Limb (tissue), 2 donors: ENCODE data around the gene FAM98B.
"Not testable (repeated sequence)": the region's sequence is repeated elsewhere in the genome, so short reads cannot be mapped to it uniquely, and the experiment has no call there.

Experiments used
- DNase-seq, 2 donors: peaks; one replicate each; pipeline ENCODE4 v3.0.0-alpha.2; 2016; ENCODE audit errors: extremely low spot score in 2 of 2

FAM98B gene

DNA sequence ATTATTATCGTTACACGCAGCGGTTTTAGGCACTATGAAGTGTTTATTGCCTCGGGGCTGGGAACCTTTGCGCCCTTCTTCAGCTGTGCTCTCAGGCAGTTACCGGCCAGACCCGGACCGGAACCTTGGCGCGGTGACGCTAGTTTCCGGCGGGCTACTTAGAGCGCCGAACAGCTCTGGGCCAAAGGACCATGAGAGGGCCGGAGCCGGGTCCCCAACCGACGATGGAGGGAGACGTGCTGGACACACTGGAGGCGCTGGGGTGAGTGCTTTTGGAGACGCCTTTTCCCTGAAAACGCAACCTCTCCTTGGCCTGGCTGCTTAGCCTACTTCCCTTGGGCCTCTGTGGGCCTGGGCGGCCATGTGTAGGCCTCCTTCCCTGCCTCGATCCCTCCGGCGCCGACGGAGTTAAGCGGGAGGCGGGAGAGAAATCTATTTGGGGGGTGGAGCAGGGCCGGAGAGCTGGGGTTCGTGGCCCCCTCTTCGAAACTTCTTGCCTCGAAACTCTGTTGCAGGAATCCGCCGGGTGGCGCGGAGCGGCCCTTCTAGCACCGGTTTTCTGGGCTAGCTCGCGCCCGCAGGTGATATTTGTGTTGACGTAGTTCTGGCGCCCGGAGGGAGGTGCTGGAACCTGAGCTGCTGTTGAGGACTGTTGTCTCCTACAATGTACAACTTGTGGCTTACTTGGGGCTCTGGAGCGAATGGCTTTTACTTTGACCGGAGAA, at the start of gene FAM98B:
Gene FAM98B (plus strand): TSS at position 157 of the 725 bp plus-strand sequence. CDS start 35 bp downstream, at position 192.
- peak; percentile 84 to 97 for DNase-seq

DNA sequence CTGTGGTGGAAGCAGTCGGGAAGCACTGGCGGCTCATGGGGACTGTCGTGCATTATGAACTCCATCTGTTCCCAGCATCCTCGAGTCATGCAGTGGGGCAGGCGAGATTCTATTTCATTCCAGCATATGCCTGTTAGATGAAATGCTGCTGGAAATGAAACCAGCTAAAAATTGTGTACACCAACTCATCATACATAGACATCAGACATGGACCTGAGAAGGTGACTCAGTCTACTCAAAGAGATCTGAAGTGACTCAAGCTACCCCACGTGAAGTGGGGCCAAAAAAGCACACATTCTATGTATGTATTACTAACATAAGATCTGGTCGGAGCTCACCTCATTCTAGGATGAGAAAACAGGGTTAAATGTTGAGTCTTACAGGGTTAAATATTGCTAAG, 47.5 kb upstream of the FAM98B start:
- no peak for DNase-seq

DNA sequence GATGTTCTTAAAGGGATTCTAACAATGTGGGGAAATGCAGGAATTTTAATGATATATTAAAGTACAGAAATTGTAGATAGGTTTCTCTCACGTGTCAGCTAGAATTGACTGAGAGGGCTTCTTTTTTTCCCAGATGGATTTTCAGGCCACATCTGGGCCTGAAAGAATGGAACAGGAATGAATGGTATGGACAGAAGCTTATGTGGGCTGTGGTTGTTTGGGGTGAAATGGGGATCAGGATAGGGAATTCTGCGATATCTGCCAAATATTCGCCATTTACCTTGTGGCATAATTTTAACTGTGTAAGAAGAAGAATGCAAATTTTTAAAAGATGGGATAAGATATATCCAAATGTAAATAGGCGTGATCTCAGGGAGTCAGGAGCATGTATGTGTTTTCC, 45.4 kb upstream of the FAM98B start:
- no peak for DNase-seq

DNA sequence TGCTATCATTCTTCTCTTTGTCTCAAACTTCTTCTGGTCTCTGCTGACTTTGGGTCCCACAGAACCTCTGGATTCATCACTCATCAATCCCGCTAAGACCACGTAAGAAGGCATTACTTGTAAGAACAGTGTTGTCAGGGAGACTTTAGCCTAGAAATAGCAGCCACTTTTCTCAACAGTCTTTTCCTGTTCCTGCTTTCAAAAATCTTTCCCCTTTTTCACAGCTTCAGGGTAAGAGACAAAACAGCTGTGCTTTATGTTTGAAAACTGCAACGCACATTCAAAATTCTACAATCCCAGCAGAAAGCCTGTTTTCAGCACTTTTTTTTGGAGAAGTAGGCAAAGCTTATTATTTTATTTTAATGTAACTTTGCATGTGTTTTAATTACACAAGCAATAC, 42.0 kb upstream of the FAM98B start:
- no peak for DNase-seq

DNA sequence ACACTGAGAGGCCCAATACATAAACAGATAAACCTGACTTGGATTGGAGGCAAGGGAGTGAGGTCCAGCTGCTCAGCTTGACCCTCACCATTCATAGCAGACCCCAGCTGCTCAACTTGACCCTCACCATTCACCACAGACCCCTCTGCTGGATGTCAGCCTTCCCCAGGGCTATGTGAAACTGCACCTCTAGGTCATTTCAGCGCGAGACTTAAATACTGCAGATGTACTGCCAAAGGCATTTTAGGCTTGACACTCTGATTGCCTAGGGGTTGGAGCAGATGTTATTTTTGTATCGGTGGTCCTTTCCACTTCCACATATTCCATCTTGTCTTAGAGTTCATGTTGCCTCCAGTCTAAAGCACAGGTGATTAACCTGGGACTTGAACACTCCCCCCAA, 41.5 kb upstream of the FAM98B start:
- no peak for DNase-seq

DNA sequence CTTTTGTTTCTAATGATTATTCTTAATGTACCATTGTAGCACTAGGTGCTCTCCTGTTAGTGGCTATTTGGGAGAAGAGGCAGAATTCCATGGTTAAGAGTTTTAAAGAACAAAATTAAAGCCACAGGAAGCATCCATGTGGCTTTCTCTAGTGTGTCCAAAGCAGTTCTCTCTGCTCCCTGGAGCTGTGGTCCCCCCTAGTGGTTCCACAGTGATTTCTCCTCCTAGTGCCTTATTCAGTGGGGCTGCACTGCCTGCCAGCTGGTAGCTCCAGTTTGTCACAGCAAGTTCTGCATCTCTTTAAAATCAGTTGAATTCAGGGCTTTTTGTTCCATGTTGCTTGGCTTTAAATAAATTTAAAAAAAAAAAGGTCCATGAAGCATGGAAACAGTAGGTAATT, 39.6 kb upstream of the FAM98B start:
- peak; percentile 37 to 58 for DNase-seq

DNA sequence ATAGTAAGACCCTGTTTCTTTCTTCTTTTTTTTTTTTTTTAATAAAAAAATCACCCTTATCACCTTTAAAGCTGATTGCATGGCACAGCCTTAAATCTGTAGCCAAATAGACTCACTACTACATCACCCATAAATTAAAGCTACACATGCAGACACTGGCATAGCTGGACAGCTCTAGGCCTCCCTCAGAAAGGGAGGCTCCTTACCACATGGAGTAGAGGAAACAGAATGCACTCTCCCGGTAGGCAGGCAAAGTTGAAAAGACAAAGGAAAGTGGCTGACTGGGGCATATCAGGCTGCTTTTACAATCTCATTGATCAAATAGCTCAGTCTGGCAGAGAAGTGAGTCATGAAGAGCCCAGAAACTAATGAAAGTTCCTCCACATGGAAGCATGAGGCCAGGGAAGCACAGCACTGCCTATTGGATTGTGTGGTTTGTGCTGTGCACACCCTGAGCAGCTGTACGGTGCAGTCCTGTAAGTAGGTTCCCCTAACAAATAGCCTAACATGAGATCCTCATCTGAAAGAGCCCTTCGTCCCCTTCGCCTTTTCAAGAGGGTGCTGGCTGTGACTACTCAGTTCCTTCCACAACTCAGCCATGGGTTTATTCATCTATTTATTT, 32.7 kb upstream of the FAM98B start:
- no peak for DNase-seq

DNA sequence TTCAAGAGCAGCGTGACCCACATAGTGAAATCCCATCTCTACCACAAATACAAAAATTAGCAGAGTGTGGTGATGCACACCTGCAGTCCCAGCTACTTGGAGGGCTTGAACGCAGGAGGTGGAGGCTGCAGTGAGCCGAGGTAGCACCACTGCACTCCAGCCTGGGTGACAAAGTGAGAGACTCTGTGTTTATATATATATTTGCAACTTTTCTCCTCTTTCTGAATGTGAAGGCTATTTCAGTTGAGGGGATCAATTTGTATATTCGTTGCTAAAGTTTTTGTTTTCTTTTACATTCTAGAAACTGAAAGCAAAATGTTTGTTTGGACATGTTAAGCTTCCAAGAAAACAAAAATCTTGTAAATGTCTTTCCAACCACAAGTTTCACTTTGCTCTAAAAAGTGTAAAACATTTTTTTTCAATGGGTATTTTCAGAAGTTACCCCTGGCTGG, 29.8 kb upstream of the FAM98B start:
- DNase-seq = no peak

DNA sequence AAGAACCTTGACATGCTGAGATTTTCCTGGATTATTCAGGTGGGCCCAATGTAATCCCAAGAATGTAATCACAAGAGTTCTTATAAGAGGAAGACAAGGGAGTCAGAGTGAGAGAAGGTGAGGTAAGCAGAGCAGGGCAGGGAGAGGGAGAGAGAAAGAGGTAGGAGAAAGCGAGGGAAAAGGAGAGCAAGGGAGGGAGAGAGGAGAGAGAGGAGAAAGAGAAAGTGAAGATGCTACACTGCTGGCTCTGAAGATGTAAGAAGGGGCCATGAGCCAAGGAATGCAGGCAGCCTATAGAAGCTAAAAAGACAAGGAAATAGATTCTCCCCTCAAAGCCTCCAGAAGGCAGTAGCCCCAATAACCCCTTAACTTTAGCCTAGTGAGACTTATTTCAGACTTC, 28.7 kb upstream of the FAM98B start:
- no peak for DNase-seq

DNA sequence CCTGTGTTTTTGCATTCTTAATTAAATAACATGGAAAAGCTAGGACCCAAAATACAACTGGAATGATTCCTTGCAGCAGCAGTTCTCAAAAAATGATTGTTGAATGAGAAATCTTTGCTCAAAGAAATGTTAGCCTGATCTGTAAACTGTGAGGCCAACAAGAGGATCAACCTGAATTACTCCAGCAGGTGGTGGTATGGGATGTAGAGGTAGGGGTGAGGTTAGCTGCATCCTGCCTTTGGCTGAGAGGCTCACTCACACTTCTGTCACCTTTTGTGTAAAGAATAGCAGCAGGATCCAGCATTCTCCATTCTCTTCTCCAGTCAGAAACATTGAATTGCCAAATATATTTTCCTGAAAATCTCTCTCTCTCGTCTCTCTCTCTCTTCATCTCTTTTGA, 26.5 kb upstream of the FAM98B start:
- no peak for DNase-seq

DNA sequence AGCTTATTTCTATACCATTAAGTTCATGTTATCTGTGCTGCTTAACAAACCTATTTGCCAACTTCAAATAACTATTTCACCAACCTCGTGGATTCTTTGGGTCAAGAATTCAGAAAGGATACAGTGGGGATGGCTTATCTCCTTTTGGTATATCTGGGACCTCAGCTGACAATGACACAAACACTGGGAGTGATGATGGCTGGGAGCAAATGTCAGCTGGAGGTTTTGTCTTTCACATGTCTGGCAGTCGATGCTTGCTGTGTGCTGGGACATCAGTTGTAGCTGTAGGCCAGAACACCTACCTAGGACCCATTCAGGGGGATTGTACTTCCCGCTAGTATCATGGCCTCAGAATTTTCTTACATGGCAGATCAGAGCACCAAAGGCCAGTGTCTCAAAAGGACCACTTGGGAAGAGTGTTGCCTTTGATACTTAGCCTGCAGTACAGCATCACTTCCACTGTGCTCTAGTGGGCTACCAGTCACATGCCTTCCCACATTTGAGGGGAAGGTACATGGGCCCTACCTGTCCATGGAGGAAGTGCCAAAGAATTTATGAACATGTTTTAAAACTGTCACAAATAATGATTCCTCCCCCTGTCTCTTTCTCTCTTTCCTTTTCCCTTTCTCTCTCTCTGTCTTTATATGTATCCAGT, 23.7 kb upstream of the FAM98B start:
- DNase-seq = no peak

DNA sequence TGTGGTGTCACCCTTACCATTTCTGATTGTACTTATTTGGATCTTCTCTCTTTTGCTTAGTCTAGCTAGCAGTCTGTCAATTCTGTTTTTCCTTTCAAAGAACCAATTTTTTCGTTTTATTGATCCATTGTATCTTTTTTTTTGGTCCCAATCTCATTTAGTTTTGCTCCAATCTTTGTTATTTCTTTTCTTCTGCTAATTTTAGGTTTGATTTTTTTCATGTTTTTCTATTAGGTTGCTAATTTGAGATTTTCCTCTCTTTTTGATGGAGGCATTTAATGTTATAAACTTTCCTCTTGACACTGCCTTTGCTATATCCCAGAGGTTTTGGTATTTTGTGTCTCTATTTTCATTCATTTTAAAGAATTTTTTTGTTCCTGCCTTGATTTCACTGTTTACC, 16.9 kb upstream of the FAM98B start:
- no peak for DNase-seq

DNA sequence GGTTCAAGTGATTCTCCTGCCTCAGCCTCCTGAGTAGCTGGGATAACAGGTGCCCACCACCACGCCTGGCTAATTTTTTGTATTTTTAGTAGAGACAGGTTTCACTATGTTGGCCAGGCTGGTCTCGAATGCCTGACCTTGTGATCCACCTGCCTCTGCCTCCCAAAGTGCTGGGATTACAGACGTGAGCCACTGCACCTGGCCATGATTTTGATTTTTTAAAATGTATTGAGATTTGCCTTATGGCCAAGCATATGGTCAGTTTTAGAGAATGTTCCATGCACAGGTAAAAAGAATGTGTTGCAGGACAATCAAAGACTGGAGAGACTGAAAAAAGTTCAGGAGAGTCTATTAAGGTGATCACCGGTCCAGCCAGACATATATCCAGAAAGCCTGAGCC, 16.3 kb upstream of the FAM98B start:
- DNase-seq = not testable (repeated sequence)

DNA sequence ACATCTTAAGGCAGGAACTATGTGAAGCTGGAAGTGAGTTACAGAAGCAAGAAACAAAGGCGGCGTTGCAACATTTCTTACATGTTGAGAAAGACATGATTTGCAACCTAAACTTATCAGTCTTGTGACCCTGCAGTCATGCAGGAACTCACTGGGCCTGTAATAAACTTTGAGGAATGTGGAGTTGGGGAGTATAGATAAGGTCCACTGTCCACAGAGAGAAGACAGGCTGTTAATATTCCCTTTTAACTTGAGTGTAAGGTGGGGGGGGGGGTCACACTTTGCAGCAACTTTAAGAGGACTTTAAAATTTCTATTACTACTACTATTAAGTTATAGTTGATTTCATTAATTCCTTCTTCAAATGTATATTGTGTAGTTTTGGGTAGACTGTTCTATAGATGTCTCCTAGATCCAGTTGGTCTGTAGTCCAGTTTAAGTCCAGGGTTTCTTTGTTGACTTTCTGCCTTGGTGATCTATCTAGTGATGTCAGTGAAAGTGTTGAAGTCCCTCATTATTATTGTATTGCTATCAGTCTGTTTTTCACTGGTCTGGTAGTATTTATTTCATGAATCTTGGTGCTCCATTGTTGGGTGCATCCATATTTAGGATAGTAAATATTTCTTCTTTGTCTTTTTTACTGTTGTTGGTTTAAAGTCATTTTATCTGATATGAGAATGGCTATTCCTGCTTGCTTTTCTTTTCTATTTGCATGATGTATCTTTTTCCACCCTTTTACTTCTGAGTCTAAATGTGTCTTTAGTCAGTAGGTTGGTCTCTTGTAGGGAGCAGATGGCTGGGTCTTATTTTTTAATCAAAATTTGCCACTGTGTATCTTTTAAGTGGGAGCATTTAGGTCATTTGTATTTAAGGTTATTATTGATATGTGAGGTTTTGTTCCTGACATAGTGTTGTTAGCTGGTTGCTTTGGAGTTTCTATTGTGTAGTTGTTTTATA, 15.6 kb upstream of the FAM98B start:
- DNase-seq = no peak

DNA sequence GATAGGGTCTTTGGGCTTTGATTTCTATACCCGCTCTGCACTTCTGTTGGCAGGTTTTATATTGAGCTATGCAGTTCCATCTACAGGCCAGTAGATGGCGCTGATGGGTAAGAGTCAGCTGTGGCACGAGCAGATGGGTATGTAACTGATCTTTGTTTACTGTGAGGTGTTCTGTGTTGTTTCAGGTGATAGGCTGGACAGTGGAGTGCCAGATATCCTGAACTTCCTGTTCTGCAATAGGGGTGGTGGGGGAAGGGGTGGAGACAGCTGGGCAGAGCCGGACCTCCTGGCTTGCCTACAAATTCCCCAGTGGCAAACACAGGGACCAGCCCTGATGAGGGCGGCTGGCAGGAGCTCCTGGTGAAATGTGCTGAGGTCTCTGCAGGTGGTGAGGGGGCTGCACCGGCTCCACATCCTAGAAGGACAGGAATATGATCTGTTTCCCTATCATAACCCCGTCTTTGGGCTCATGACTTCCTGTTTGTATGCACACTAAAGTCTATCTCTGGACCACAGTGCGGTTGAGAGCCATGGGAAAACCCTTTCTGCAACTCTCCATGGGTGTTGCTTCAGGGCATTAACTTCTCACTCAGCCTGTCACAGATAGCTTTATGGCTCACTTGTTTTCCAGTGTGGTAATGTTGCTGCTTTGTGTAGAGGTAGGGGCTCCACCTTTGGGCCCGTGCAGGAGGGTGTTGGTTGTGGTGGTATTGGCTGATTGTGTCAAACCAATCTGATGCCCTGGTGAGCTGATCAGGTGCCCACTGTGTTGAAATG, 13.4 kb upstream of the FAM98B start:
- DNase-seq = peak; percentile 44 to 47

DNA sequence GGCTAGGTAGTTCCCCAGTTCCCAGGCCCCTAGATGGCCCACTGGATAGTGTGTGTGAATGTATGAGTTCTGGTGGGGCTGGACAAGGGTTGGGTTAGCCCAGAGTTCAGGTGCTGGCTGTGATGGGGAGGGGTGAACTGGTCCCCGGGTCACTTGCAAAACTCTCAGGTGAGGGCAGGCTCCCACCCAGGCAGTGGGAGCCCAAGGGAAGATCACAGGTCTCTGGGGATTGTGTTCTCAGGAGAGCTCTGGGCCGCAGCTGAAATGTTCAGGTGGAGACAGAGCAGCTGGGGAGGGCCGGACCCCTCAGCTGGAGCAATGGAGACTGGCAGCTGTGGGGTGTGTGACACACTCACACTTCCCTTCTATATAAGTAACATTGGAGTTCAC, 12.8 kb upstream of the FAM98B start:
- DNase-seq = no peak

DNA sequence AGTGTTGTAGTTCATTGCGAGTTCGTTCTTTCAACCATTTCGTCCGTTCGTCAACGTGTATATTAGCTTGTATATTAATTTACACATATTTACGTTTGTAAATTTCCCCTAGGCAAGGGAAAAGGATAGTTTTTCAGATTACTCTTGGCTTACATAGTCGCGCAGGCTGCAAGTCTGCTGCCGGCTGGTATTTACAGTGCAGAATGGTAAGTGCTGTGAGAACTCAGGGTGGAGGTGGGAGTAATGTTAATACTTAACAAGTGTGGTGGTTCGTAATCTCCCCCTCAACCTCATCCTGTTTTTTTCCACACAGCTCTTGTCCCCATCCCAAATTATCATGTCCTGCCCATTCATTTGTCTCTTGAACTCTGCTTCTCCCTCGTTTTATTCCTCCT, 766 bp downstream of the FAM98B start:
- DNase-seq = peak in 1 of 2 donors; percentile 10

DNA sequence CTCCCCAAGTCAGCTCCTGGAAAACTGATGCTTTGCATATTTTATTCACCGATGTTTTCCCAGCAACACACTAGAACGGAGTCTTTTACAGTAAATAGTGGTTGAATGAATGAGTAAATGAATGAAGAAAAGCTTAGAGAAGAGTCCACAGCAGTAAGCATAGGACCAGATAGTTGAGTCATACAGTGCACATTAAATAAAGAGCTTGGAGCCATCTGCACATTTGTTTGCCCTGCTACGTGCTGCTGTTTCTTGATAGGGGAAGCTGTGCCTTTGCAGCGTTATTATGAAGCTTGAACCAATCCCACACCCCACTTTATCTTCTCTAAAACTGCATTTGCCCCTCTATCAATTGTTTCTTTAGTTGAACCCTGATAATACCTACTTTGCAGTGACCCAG, 1.2 kb downstream of the FAM98B start:
- no peak for DNase-seq

DNA sequence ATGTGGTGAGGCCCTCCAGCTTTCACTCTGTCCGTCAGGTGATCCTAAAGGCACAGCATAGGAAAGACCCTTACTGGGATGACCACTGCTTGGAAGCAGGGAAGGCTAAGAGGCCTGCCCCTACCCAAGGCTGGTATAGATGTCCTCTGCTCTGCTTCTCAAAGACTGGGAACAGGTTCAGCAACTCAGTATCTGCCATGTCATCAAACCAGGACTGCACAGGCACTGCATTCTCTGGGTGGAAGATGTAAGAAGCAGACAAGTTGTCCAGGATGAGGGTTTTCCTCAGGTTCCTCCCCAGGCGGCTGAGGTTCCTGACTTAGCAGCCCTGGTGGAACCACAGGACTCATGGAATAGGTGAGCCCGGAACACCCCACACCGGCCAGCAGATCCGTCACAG, 4.7 kb downstream of the FAM98B start:
- no peak for DNase-seq

DNA sequence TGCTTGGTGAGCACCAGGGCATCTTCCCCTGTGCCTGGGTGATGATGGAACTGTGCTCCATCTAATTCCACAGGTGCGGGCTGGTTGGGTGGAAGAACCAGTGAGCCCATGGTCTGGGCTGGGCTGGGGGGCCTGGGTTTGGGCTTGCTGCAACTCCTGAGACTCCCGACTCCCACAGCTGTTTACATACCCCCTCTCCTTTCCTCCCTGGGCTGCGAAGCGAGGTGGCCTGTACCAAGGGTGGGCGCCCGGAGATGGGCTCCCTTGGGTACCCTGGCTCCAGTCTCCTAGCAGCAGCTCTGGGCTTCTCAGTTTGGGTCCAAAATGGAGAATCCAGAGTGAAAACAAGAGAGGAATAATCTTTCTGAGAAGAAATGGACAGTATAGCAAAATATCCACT, 5.6 kb downstream of the FAM98B start:
- DNase-seq = no peak

DNA sequence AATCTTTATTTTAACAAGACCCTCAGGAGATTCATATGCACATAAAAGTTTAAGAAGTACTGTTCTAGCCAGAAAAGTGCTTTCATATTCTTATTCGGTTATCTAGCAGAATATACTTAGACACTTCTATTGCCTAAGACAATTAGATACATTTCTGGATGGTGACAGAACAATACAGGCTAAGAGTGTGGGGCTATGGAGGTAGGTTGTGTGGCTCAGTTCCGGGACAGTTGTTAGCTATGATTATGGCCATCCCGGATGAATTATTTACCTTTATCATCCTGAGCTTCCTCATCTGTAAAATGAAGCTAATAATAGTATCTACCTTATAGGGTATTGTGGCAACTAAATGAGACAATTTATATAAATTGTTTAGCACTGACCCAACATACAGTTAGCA, 6.6 kb downstream of the FAM98B start:
- no peak for DNase-seq
